ENCODE data around the gene PNMT.

PNMT gene

DNA sequence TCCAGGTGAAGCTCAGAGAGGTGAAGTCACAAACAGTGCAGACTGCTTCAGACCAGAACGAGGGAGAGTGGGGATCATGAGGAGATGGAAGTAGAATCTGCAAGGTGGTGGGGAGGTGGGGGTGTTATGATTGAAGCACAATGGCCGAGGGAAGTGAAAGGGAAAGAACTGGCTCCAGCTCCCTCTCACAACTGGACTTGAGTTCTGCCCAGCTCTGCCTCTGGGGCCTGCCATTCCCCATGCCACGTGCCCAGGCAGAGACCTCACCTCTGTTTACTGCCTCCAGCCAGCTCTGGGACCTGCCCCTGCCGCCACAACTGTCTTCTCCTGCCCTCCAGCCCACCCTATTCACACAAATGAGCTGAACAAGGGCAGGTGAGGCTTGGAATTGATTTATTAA lies 2.5 kb downstream of the PNMT start:
- no peak for DNase-seq

DNA sequence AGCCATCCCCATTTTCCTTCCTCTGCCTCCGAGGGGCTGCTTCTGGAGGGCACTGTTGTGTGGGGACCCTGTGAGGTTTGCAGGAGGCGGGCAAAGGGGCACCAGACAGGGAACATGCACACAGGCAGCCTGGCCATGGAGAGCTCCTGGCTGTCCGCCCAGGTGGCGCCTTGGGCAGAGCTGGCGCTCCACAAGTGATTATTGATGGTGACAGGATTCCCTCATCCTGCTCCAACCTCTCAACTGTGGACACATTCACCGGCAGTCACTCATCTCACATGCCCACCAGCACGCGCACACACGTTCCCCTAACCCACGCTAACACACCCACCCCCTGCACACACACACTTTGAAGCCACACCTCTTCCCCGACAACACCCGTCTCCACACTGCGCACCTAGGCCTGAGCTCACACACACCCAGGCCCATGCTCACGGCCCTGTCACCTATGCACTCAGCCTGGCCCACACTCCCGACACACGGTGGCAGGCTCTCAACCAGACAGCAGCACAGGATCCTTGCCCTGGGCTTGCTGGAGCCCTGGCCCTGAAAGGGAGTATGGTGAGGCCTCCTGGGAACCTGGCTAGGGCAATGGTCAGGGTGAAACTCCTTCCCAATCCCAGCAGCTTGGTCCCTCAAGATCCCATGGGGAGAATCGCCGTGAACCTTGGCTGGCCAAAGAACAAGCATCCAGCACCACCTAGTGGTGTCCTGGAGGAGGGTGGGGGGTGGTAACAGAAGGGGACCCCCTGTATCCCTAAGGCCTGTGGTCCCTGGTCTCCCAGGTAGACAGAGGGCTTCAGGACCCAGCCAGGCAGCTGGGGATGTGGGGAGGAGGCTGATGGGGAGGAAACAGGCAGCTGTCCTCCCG lies 3.6 kb downstream of the PNMT start:
- peak; percentile 21 for DNase-seq

GRCh38 chr17:39672522-39673334 lies 4.5 kb downstream of the PNMT start:
- no peak for DNase-seq

GRCh38 chr17:39673335-39674081 lies 5.3 kb downstream of the PNMT start:
- no peak for DNase-seq

- no peak for DNase-seq
These were observed 5.9 kb downstream of the PNMT start for GRCh38 chr17:39674179-39674578.

- no peak for DNase-seq
These were observed 6.6 kb downstream of the PNMT start for GRCh38 chr17:39674702-39675389.

GRCh38 chr17:39675390-39676082 lies 7.3 kb downstream of the PNMT start:
- no peak for DNase-seq

- no peak for DNase-seq
These were observed 8.1 kb downstream of the PNMT start for GRCh38 chr17:39676198-39676819.

DNA sequence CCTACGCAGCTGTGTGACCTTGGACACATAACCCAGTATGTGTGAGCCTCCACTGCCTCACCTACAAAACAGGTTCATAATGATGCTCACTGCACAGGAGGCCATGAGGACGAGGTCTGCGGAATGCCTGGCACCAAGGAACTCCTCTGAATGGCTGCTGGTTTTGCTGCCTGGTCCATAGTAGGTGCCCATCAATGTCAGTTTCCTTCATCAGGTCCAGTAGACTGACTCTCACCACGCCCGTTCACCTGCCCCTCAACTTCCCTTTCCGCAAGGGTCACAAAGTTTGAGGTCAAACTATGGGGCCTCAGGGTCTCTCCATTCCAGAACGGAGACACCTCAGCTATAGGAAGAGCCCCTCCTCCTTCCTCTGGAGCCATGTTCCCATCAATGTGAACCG lies 8.8 kb downstream of the PNMT start:
- DNase-seq, result no peak

DNA sequence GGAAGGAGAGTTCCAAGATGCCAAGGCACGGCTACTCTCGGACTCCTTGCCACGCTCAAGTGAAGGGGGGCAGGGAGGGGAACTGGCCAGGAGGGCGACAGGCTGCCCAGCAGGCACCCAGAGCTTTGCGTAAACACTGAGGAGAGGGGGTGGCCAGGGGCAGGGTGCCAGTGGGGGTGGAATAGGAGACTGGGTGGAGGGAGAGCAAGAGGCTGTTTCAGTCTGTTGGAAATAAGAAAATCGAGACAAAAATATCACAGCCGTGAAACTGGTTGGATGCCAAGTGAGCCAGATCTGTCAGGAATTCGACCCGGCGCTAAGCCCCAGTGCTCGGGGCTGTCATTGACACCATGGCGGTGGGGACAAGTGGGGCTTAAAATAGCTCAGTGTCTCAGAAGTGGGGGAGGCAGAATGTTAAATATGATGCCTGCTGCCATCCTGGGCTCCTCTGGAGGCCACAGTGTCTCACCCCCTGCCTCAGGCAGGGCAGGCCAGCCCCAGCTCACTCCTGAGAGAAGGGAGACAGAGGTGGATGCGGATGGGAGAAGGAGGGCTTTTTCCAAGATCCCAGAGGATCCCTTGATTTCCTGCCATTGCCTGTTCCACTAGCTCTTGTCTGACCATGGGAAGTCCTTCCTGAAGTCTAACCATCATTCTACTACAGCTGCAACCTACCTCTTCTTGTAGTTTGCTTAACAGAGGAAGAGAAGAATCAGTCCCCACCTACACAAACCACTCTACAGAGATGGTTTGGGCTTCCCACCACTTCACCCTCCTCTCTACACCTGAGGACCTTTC lies 9.5 kb downstream of the PNMT start:
- DNase-seq, result no peak

DNA sequence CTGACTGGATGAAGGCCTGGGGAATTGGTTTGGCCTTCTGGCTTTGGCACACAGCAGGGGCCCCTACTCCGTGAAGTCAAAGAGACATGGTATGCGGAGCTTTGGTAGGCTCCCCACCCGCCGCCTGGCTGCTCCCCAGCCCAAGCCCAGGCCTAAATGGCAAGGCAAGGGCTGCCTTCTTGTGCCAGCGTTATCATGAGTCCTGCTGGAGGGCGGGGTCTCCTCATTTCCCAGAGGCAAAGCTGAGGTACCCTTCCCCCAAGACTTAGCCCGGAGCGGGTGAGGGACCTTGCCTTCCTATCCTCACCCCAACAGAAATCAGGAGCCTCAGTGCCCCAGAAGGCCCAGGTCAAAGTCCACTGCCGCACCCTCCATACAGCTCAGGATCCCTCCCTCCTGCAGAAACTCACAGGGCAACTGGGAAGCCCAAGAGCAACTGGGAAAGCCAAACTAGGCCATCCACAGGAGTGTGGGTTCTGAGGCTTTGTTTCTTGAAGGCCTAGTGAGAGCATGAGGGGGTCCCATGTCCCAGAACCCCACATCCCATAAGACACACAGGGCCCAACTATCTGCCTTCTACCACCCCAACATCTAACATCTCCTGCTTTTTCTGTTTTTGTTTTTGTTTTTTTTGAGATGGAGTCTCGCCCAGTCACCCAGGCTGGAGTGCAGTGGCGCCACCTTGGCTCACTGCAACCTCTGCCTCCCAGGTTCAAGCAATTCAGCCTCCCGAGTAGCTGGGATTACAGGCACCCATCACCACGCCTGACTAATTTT lies 10.3 kb downstream of the PNMT start:
- no peak for DNase-seq

GRCh38 chr17:39679521-39680192 lies 11.4 kb downstream of the PNMT start:
- DNase-seq, result no peak

- no peak for DNase-seq
These were observed 15.2 kb downstream of the PNMT start for GRCh38 chr17:39683295-39683939.

- DNase-seq, result no peak
These were observed 16.3 kb downstream of the PNMT start for GRCh38 chr17:39684369-39685192.

DNA sequence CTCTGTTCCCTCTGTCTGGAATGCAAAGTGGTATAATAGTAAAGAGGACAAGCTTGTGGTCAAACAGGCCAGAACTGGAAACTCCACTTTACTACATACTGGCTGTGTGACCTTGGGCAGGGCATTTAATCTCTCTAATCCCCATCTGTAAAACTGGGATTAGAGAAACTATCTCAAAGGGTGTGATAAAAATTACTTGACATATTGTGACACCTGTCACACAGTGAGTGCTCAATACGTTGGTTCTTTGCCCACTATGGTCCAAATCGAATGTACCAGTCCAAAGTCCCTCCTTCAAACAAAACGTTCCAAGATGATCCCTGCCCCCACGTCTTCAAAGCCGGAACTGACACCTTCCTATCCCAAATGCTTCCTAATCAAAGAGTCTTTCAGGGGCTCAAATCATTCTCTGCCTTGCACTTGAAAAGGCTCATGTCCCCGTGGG lies 18.9 kb downstream of the PNMT start:
- DNase-seq, result no peak

DNA sequence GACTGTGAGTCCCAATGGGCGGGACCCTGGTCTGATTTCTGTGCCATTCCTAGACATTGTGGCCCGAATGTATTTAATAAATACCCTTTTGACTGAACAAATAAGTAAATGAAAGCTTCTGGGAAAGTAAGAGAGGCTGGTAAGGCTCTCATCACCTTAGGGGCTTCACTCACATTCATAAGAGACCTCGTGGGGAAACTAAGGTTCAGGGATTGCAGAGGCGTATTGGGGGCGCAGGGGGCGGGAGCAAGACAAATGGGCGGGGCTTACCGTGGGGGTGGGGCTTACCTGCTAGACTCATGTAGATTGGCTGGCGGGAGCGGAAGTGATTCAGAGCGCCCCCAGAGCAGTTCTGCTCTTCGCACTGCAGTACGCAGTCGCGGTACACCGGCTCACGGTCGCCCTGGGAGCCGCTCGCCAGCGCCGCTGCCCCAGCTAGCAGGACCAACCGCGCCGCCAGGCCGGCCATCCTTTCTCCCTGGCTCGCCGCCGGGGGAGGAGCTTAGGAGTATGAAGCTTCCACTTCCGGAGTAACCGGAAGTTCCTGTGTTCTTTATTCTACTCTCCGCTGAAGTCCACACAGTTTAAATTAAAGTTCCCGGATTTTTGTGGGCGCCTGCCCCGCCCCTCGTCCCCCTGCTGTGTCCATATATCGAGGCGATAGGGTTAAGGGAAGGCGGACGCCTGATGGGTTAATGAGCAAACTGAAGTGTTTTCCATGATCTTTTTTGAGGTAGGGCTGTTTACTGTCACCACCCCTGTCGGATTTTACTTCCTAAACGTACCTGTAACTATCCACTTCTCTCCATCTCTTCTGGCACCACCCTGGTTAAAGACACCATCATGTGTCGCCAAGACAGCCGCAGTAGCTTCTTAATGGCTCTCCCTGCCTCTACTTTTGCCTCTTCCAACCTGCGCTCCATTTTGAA lies 19.6 kb downstream of the PNMT start, which contains the start of gene PGAP3:
Gene PGAP3, minus strand, starts transcription at position 512 of the 929 bp plus-strand sequence. Its CDS starts 43 bp downstream, at position 469.
- peak; percentile 90 for DNase-seq

DNA sequence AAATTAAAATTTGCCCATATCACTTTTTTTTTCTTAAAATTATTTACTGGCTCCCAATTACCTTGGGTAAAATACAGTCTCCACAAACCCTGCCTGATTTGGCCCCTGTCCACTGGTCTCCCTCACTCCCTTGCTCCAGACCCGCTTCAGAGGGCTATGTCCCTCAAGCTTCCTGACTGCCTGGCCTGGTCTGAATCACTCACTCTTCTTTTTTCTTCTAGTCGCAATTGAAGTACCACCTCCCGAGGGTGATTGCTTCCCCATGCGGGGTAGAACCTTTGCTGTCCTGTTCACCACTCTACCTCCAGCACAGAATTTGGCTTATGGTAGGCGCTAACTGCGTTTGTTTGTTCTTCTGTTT lies 20.2 kb downstream of the PNMT start:
- DNase-seq, result no peak
